SU-DHL-6 (cell line): Measurements from ENCODE around the gene PIGT.
"Not testable (repeated sequence)": the region's sequence is repeated elsewhere in the genome, so short reads cannot be mapped to it uniquely, and the experiment has no call there.

Experiments used
- H2AFZ ChIP-seq: fragments of 200-600 bp; sonication (generic); 2 replicates; pipeline ENCODE4 v1.6.1; 2014; ENCODE audit warnings: low read depth, mild to moderate bottlenecking, moderate library complexity, mixed read lengths, antibody characterized with exemption, low read length; ENCODE audit not compliant: severe bottlenecking
- H3F3A ChIP-seq: fragments of 200-600 bp; shearing (Covaris generic); 2 replicates; pipeline ENCODE4 v1.6.0; 2016; ENCODE audit warnings: antibody characterized with exemption, mild to moderate bottlenecking; ENCODE audit not compliant: insufficient read depth
- H3K27ac ChIP-seq: fragments of 200-600 bp; sonication (generic); 2 replicates; pipeline ENCODE4 v1.5.1; 2016; ENCODE audit warnings: low read depth, mild to moderate bottlenecking, low read length, moderate library complexity, mixed read lengths
- H3K27me3 ChIP-seq: fragments of 200-600 bp; sonication (generic), shearing (Covaris generic); 2 replicates; pipeline ENCODE4 v1.6.0; 2014; ENCODE audit warnings: mild to moderate bottlenecking, low read length
- H3K36me3 ChIP-seq: fragments of 200-600 bp; sonication (generic); 2 replicates; pipeline ENCODE4 v1.6.1; 2014; ENCODE audit warnings: mild to moderate bottlenecking, low read length, mixed read lengths
- H3K4me2 ChIP-seq: fragments of 300-600, 200-600 bp; shearing (Covaris generic), sonication (generic); 2 replicates; pipeline ENCODE4 v1.6.0; 2014; ENCODE audit warnings: low read length, low read depth, mild to moderate bottlenecking; ENCODE audit not compliant: poor library complexity, severe bottlenecking
- H3K4me3 ChIP-seq: fragments of 200-600 bp; sonication (generic); 2 replicates; pipeline ENCODE4 v1.5.1; 2014; ENCODE audit warnings: antibody characterized with exemption, low read length, mild to moderate bottlenecking, mixed read lengths; ENCODE audit not compliant: insufficient read depth, poor library complexity, severe bottlenecking
- H3K79me2 ChIP-seq: fragments of 200-600 bp; sonication (generic); 2 replicates; pipeline ENCODE4 v1.6.1; 2014; ENCODE audit warnings: mild to moderate bottlenecking, low read length, moderate library complexity; ENCODE audit not compliant: insufficient read depth
- H3K9ac ChIP-seq: fragments of 200-600 bp; sonication (generic); 2 replicates; pipeline ENCODE4 v1.7.0; 2014; ENCODE audit warnings: mild to moderate bottlenecking, low read length
- H3K9me2 ChIP-seq: fragments of 200-600 bp; sonication (generic); replicated peaks from 2 replicates; pipeline ENCODE4 v1.6.1; 2014; ENCODE audit warnings: low read length; ENCODE audit not compliant: insufficient read depth
- H3K9me3 ChIP-seq: fragments of 200-600 bp; sonication (generic); 2 replicates; pipeline ENCODE4 v1.6.1; 2014; ENCODE audit warnings: low read length, mixed read lengths; ENCODE audit not compliant: insufficient read depth
- H4K20me1 ChIP-seq: fragments of 200-600 bp; sonication (generic); 2 replicates; pipeline ENCODE4 v1.6.1; 2014; ENCODE audit warnings: low read depth, mild to moderate bottlenecking, antibody characterized with exemption, low read length, moderate library complexity, mixed read lengths
- EZH2phosphoT487 ChIP-seq: fragments of 200-600 bp; sonication (generic), shearing (Covaris generic); conservative IDR thresholded peaks from 2 replicates; pipeline ENCODE4 v1.6.1; 2018; ENCODE audit warnings: mild to moderate bottlenecking, antibody characterized with exemption, low read length, moderate library complexity, mixed read lengths
- TF ChIP-seq, protein P1 (sequence below): fragments of 200-600 bp; sonication (generic); IDR thresholded peaks from one replicate; pipeline ENCODE4 v1.5.1; 2017; ENCODE audit warnings: antibody characterized with exemption, mild to moderate bottlenecking, low read length, moderate library complexity; ENCODE audit not compliant: insufficient read depth, poor library complexity, severe bottlenecking

PIGT gene

GRCh38 chr20:45469336-45470261 lies 53.7 kb downstream of the PIGT start, which contains the start of gene WFDC2:
WFDC2 (plus strand) TSS chr20:45469753; CDS start chr20:45469782, 29 bp downstream.
- Histone ChIP-seq H3K79me2 (no peaks in the 10 kb centered on the region), H3K4me3 (no peak within 1 kb of the TSS), H3K27me3 (no peaks in the 10 kb centered on the region), H3K36me3 (no peaks in the 10 kb centered on the region), H3K9me3 (no peaks in the 10 kb centered on the region), H3K9ac (no peak within 1 kb of the TSS), H2AFZ (no peak within 1 kb of the TSS), H3K27ac (no peak within 1 kb of the TSS), H3K4me2 (peak within 1 kb of the TSS; percentile 7), H3F3A (no peaks in the 10 kb centered on the region), H3K9me2 (no peaks in the 10 kb centered on the region), H4K20me1 (no peaks in the 10 kb centered on the region)
- TF ChIP-seq EZH2phosphoT487: no peak
- TF ChIP-seq, protein P1, sequence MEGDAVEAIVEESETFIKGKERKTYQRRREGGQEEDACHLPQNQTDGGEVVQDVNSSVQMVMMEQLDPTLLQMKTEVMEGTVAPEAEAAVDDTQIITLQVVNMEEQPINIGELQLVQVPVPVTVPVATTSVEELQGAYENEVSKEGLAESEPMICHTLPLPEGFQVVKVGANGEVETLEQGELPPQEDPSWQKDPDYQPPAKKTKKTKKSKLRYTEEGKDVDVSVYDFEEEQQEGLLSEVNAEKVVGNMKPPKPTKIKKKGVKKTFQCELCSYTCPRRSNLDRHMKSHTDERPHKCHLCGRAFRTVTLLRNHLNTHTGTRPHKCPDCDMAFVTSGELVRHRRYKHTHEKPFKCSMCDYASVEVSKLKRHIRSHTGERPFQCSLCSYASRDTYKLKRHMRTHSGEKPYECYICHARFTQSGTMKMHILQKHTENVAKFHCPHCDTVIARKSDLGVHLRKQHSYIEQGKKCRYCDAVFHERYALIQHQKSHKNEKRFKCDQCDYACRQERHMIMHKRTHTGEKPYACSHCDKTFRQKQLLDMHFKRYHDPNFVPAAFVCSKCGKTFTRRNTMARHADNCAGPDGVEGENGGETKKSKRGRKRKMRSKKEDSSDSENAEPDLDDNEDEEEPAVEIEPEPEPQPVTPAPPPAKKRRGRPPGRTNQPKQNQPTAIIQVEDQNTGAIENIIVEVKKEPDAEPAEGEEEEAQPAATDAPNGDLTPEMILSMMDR: no peak

DNA sequence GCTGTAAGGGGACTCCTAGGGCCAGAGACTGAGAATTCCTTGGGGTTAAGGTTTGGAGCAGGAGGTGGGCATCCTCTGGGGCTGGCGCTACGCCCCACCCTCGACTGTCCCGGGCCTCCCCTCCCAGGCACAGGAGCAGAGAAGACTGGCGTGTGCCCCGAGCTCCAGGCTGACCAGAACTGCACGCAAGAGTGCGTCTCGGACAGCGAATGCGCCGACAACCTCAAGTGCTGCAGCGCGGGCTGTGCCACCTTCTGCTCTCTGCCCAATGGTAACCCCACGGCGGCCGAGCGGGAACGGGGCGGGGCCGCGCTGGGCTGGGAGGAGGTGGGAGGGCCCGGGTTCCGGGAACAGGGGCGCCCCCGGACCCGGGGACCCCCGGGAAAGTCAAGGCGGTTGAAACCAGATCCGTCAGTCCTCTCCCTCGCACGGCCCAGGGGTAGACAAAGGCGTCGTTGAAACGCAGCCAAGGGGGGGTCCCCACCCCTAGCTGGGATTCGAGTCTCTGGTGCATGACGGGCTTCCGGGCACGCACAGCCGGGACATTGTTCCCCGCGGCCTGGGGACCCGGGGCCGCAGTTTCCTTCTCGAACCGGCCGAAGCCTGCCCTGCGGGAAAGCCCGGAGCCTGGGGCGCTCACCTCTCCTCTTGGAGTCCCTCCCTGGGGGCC lies 54.5 kb downstream of the PIGT start:
- H3K9me3 ChIP-seq: no peaks in the 10 kb centered on the region
- H3K9me2 ChIP-seq: no peaks in the 10 kb centered on the region
- no peak overlapping the region for H3K27ac ChIP-seq
- no peaks in the 10 kb centered on the region for H4K20me1 ChIP-seq
- H3K4me3 ChIP-seq: no peak overlapping the region
- peak overlapping the region; percentile 7 for H3K4me2 ChIP-seq
- TF ChIP-seq, protein P1: no peak
- no peak for TF ChIP-seq EZH2phosphoT487
- no peaks in the 10 kb centered on the region for H3F3A ChIP-seq
- no peak overlapping the region for H2AFZ ChIP-seq
- no peak overlapping the region for H3K9ac ChIP-seq
- H3K27me3 ChIP-seq: no peaks in the 10 kb centered on the region
- H3K36me3 ChIP-seq: no peaks in the 10 kb centered on the region
- H3K79me2 ChIP-seq: no peaks in the 10 kb centered on the region

- Histone ChIP-seq H3K27ac (no peak overlapping the region), H3K4me3 (no peak overlapping the region), H2AFZ (no peak overlapping the region), H4K20me1 (no peaks in the 10 kb centered on the region), H3K4me2 (no peak overlapping the region), H3K9me2 (no peaks in the 10 kb centered on the region), H3K27me3 (no peaks in the 10 kb centered on the region), H3F3A (no peaks in the 10 kb centered on the region), H3K9ac (no peak overlapping the region), H3K79me2 (no peaks in the 10 kb centered on the region), H3K9me3 (no peaks in the 10 kb centered on the region), H3K36me3 (no peaks in the 10 kb centered on the region)
- no peak for TF ChIP-seq EZH2phosphoT487
- TF ChIP-seq, protein P1: no peak
Observed at GRCh38 chr20:45470937-45471336, 55.0 kb downstream of the PIGT start.

DNA sequence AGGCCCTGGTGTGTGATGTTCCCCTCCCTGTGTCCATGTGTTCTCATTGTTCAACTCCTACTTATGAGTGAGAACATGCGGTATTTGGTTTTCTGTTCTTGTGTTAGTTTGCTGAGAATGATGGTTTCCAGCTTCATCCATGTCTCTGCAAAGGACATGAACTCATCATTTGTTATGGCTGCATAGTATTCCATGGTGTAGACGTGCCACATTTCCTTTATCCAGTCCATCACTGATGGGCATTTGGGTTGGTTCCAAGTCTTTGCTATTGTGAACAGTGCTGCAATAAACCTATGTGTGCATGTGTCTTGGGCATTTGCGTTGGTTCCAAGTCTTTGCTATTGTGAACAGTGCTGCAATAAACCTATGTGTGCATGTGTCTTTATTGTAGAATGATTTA lies 56.3 kb downstream of the PIGT start:
- H3K9me3 ChIP-seq, H3K36me3 ChIP-seq, H2AFZ ChIP-seq, H4K20me1 ChIP-seq, H3K27ac ChIP-seq, H3K9me2 ChIP-seq, H3K79me2 ChIP-seq, H3K4me2 ChIP-seq, H3K4me3 ChIP-seq, H3F3A ChIP-seq, H3K27me3 ChIP-seq, H3K9ac ChIP-seq: not testable (repeated sequence)
